Fibroblast of lung (primary cell): ENCODE data around the gene CRADD.
"Not testable (repeated sequence)": the region's sequence is repeated elsewhere in the genome, so short reads cannot be mapped to it uniquely, and the experiment has no call there.

ENCODE experiments used
- EZH2 ChIP-seq: IDR thresholded peaks from 2 replicates; pipeline ENCODE4 v1.5.1; 2012; ENCODE audit warnings: low read length, control low read depth, mild to moderate bottlenecking; ENCODE audit errors: missing control alignments
- TF ChIP-seq, protein P1 (sequence below), 2 donors: IDR thresholded peaks in 1 of 2; conservative IDR thresholded peaks in 1 of 2; 1 replicate in 1 of 2; 2 replicates in 1 of 2; pipeline ENCODE4 v1.5.1; 2011 to 2012; ENCODE audit warnings: low read length in 2 of 2, control low read depth in 1 of 2, inconsistent platforms in 1 of 2, low read depth in 1 of 2, mild to moderate bottlenecking in 1 of 2

DNA sequence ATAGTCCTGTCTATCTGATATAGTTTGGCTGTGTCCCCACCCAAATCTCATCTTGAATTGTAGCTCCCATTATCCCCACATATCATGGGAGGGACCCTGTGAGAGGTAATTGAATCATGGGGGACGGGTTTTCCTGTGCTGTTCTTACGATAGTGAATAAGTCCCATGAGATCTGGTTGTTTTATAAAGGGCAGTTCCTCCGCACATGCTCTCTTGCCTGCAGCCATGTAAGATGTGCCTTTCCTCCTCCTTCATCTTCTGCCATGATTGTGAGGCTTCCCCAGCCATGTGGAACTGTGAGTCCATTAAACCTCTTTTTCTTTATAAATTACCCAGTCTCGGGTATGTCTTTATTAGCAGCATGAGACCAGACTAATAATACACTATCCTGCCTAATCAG is 251.9 kb downstream of the CRADD start:
- TF ChIP-seq, protein P1, sequence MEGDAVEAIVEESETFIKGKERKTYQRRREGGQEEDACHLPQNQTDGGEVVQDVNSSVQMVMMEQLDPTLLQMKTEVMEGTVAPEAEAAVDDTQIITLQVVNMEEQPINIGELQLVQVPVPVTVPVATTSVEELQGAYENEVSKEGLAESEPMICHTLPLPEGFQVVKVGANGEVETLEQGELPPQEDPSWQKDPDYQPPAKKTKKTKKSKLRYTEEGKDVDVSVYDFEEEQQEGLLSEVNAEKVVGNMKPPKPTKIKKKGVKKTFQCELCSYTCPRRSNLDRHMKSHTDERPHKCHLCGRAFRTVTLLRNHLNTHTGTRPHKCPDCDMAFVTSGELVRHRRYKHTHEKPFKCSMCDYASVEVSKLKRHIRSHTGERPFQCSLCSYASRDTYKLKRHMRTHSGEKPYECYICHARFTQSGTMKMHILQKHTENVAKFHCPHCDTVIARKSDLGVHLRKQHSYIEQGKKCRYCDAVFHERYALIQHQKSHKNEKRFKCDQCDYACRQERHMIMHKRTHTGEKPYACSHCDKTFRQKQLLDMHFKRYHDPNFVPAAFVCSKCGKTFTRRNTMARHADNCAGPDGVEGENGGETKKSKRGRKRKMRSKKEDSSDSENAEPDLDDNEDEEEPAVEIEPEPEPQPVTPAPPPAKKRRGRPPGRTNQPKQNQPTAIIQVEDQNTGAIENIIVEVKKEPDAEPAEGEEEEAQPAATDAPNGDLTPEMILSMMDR (conservative IDR thresholded peaks at IDR 0.05 in 1 of 2, IDR thresholded peaks at IDR 0.05 in 1 of 2; ENCODE audit: low read depth in 1 of 2, low read length in 2 of 2) = not testable (repeated sequence)
- TF ChIP-seq EZH2 = not testable (repeated sequence)
